Activated T-cell treated with anti-CD3 and anti-CD28 coated beads, Interleukin-2, amount 50 U/mL, for 1 hour (primary cell): ENCODE measurements around the gene NUDT9.
"Not testable (repeated sequence)": the region's sequence is repeated elsewhere in the genome, so short reads cannot be mapped to it uniquely, and the experiment has no call there.

ENCODE experiments used
- DNase-seq: peaks from one replicate; pipeline ENCODE4 v3.0.0-alpha.2; 2020

NUDT9 gene

GRCh38 chr4:87410157-87410556 lies 12.2 kb upstream of the NUDT9 start:
- DNase-seq = no peak

- no peak for DNase-seq
Measured at GRCh38 chr4:87410679-87411078, 11.7 kb upstream of the NUDT9 start.

GRCh38 chr4:87414816-87415215 lies 7.6 kb upstream of the NUDT9 start:
- no peak for DNase-seq

- DNase-seq = no peak
Measured at GRCh38 chr4:87416965-87417364, 5.4 kb upstream of the NUDT9 start.

- not testable (repeated sequence) for DNase-seq
Measured at GRCh38 chr4:87418410-87418809, 4.0 kb upstream of the NUDT9 start.

GRCh38 chr4:87419578-87420249 lies 2.7 kb upstream of the NUDT9 start:
- DNase-seq = no peak

GRCh38 chr4:87420276-87420830 lies 2.0 kb upstream of the NUDT9 start:
- no peak for DNase-seq

- DNase-seq = no peak
Measured at GRCh38 chr4:87423317-87424098, 1.1 kb downstream of the NUDT9 start.

- DNase-seq = not testable (repeated sequence)
Measured at GRCh38 chr4:87424099-87424543, 1.7 kb downstream of the NUDT9 start.

GRCh38 chr4:87425711-87426110 lies 3.3 kb downstream of the NUDT9 start:
- no peak for DNase-seq

- no peak for DNase-seq
Measured at GRCh38 chr4:87426865-87427517, 4.6 kb downstream of the NUDT9 start.

GRCh38 chr4:87427518-87427868 lies 5.1 kb downstream of the NUDT9 start:
- DNase-seq = no peak

- DNase-seq = no peak
Measured at GRCh38 chr4:87428979-87429378, 6.6 kb downstream of the NUDT9 start.

- no peak for DNase-seq
Measured at GRCh38 chr4:87430038-87430437, 7.7 kb downstream of the NUDT9 start.

- no peak for DNase-seq
Measured at GRCh38 chr4:87433342-87433741, 11.0 kb downstream of the NUDT9 start.

GRCh38 chr4:87442889-87443288 lies 20.5 kb downstream of the NUDT9 start:
- no peak for DNase-seq

- no peak for DNase-seq
Measured at GRCh38 chr4:87444741-87445140, 22.4 kb downstream of the NUDT9 start.

GRCh38 chr4:87445964-87446363 lies 23.6 kb downstream of the NUDT9 start:
- DNase-seq = no peak

- DNase-seq = not testable (repeated sequence)
Measured at GRCh38 chr4:87446375-87446774, 24.0 kb downstream of the NUDT9 start.

GRCh38 chr4:87451537-87451936 lies 29.2 kb downstream of the NUDT9 start:
- DNase-seq = no peak

GRCh38 chr4:87458913-87459312 lies 36.5 kb downstream of the NUDT9 start:
- DNase-seq = no peak

GRCh38 chr4:87461281-87461700 lies 38.9 kb downstream of the NUDT9 start:
- DNase-seq = no peak

- no peak for DNase-seq
Measured at GRCh38 chr4:87462102-87462501, 39.7 kb downstream of the NUDT9 start.
